Measurements from ENCODE around the gene TSPAN7.

- peak; percentile 64 for TF ChIP-seq CTCF (conservative IDR thresholded peaks at IDR 0.05; ENCODE audit: low read length)
- TF ChIP-seq EZH2phosphoT487 (IDR thresholded peaks at IDR 0.05; ENCODE audit: borderline replicate concordance) = no peak
Measured at GRCh38 chrX:38654302-38654701, 93.0 kb downstream of the TSPAN7 start.
